ENCODE data around the gene CBY3.
"Not testable (repeated sequence)": the region's sequence is repeated elsewhere in the genome, so short reads cannot be mapped to it uniquely, and the experiment has no call there.

Gene CBY3

GRCh38 chr5:179680780-179681401, at the start of gene CBY3:
Gene CBY3 (minus strand): TSS chr5:179681034. CDS start chr5:179680918, 116 bp downstream.
- no peak for DNase-seq (ENCODE audit: low read depth)

- DNase-seq (ENCODE audit: low read depth) = no peak
Measured at GRCh38 chr5:179730356-179730755, 49.5 kb upstream of the CBY3 start.

- DNase-seq (ENCODE audit: low read depth) = no peak
Measured at GRCh38 chr5:179729727-179730126, 48.9 kb upstream of the CBY3 start.

GRCh38 chr5:179729303-179729702, 48.5 kb upstream of the CBY3 start:
- DNase-seq (ENCODE audit: low read depth) = no peak

- DNase-seq (ENCODE audit: low read depth) = no peak
Measured at GRCh38 chr5:179727106-179727505, 46.3 kb upstream of the CBY3 start.

GRCh38 chr5:179724163-179724562, 43.3 kb upstream of the CBY3 start:
- DNase-seq (ENCODE audit: low read depth) = no peak

- DNase-seq (ENCODE audit: low read depth) = no peak
Measured at GRCh38 chr5:179720222-179720621, 39.4 kb upstream of the CBY3 start.

GRCh38 chr5:179716286-179716685, 35.5 kb upstream of the CBY3 start:
- DNase-seq (ENCODE audit: low read depth) = no peak

GRCh38 chr5:179700401-179700918, 19.6 kb upstream of the CBY3 start:
- DNase-seq (ENCODE audit: low read depth) = no peak

GRCh38 chr5:179699616-179700237, 18.9 kb upstream of the CBY3 start:
- no peak for DNase-seq (ENCODE audit: low read depth)

GRCh38 chr5:179698935-179699615, 18.2 kb upstream of the CBY3 start, which contains the start of gene CANX:
Gene CANX (plus strand): TSS chr5:179698967. CDS start chr5:179705682, 6,715 bp downstream.
- no peak for DNase-seq (ENCODE audit: low read depth)

- DNase-seq (ENCODE audit: low read depth) = peak; percentile 98
Measured at GRCh38 chr5:179697993-179698934, 17.4 kb upstream of the CBY3 start.

GRCh38 chr5:179697543-179697942, 16.7 kb upstream of the CBY3 start:
- not testable (repeated sequence) for DNase-seq (ENCODE audit: low read depth)

- no peak for DNase-seq (ENCODE audit: low read depth)
Measured at GRCh38 chr5:179697108-179697507, 16.3 kb upstream of the CBY3 start.

- DNase-seq (ENCODE audit: low read depth) = no peak
Measured at GRCh38 chr5:179696603-179697002, 15.8 kb upstream of the CBY3 start.

GRCh38 chr5:179694561-179694960, 13.7 kb upstream of the CBY3 start:
- DNase-seq (ENCODE audit: low read depth) = no peak

- not testable (repeated sequence) for DNase-seq (ENCODE audit: low read depth)
Measured at GRCh38 chr5:179689212-179689611, 8.4 kb upstream of the CBY3 start.

- DNase-seq (ENCODE audit: low read depth) = no peak
Measured at GRCh38 chr5:179680014-179680779, 637 bp downstream of the CBY3 start.

- peak; percentile 49 for DNase-seq (ENCODE audit: low read depth)
Measured at GRCh38 chr5:179679014-179679674, 1.7 kb downstream of the CBY3 start.

GRCh38 chr5:179678223-179679013, 2.4 kb downstream of the CBY3 start:
- peak; percentile 88 for DNase-seq (ENCODE audit: low read depth)

Measured in stimulated activated CD8-positive, alpha-beta memory T cell treated with anti-CD3 and anti-CD28 coated beads, Interleukin-12 subunit alpha, Interleukin-12 subunit beta, amount 100 ng/mL, for 4 hours (primary cell).